KMS-11 (cell line): ENCODE data around the gene KCNA5.

Source experiments
- H2AFZ ChIP-seq: fragments of 200-600 bp; sonication (generic); 2 replicates; pipeline ENCODE4 v1.6.1; 2016; ENCODE audit warnings: antibody characterized with exemption, mixed run types, low read depth
- H3K27ac ChIP-seq: fragments of 200-600 bp; sonication (generic); 2 replicates; pipeline ENCODE4 v1.6.1; 2016; ENCODE audit warnings: mild to moderate bottlenecking, mixed run types
- H3K27me3 ChIP-seq: fragments of 200-600 bp; sonication (generic); 2 replicates; pipeline ENCODE4 v1.6.1; 2017; ENCODE audit warnings: mild to moderate bottlenecking, low read depth, mixed run types, moderate library complexity; ENCODE audit not compliant: insufficient read depth
- H3K36me3 ChIP-seq: fragments of 200-600 bp; sonication (generic); 2 replicates; pipeline ENCODE4 v1.6.1; 2017; ENCODE audit warnings: mild to moderate bottlenecking, mixed run types; ENCODE audit not compliant: insufficient read depth
- H3K4me1 ChIP-seq: fragments of 200-600 bp; sonication (generic); 2 replicates; pipeline ENCODE4 v1.6.1; 2016; ENCODE audit warnings: mild to moderate bottlenecking, low read depth, mixed run types; ENCODE audit not compliant: poor library complexity, severe bottlenecking
- H3K4me2 ChIP-seq: fragments of 200-600 bp; sonication (generic); 2 replicates; pipeline ENCODE4 v1.7.0; 2016; ENCODE audit warnings: mild to moderate bottlenecking, mixed run types
- H3K4me3 ChIP-seq: fragments of 200-600 bp; sonication (generic); IDR thresholded peaks from 2 replicates; pipeline ENCODE4 v1.6.1; 2017; ENCODE audit warnings: low read depth, low read length, mixed read lengths; ENCODE audit not compliant: insufficient read depth
- H3K79me2 ChIP-seq: fragments of 200-600 bp; sonication (generic); 2 replicates; pipeline ENCODE4 v1.6.1; 2016; ENCODE audit warnings: low read depth, mixed run types; ENCODE audit not compliant: insufficient read depth
- H3K9ac ChIP-seq: fragments of 200-600 bp; sonication (generic); 2 replicates; pipeline ENCODE4 v1.6.1; 2016; ENCODE audit warnings: mild to moderate bottlenecking, mixed run types
- H4K20me1 ChIP-seq: fragments of 200-600 bp; sonication (generic); 2 replicates; pipeline ENCODE4 v1.6.1; 2016; ENCODE audit warnings: mild to moderate bottlenecking, mixed run types; ENCODE audit not compliant: insufficient read depth
- CTCF ChIP-seq: fragments of 200-600 bp; sonication (generic); conservative IDR thresholded peaks from 2 replicates; pipeline ENCODE4 v1.6.1; 2017; ENCODE audit warnings: low read depth, mild to moderate bottlenecking, antibody characterized with exemption, low read length, moderate library complexity, mixed read lengths

KCNA5 gene

DNA sequence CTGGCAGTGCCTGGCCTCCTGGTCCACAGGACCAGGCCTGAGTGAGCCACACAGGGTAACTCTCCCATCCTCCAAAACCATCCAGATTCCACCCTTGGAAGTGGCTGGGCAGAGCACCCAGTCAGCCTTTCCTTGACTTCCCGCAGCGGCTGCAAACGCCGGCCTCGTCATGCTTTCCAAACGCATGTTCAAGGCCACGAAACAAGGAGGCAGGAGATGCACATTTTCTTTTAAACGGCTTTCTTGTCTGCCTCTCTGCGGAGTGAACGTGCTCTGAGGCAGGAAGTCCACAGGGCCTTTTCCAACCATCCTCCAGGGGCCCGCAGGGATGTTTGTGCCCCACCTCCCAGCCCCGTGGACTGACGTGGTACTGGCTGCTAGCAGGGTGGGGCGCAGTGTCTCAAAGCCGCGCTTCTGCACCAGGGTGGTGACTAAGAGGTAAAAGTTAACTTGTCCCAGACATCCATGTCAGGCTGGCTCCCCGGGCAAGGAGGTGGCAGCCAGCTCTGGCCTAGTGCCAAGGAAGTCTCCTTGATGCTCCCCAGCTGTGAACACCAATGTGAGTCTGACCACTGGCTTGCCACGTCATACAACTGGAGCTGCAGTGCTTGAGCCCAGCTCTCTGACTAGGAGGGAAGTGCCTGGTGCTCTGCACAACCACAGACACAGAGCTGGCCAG, 45.0 kb downstream of the KCNA5 start:
- H3K79me2 ChIP-seq = no peaks in the 10 kb centered on the region
- H3K36me3 ChIP-seq = no peaks in the 10 kb centered on the region
- no peak overlapping the region for H3K9ac ChIP-seq
- H3K4me2 ChIP-seq = no peak overlapping the region
- no peak overlapping the region for H2AFZ ChIP-seq
- H3K4me1 ChIP-seq = no peaks in the 10 kb centered on the region
- H3K27ac ChIP-seq = no peak overlapping the region
- H3K27me3 ChIP-seq = no peaks in the 10 kb centered on the region
- TF ChIP-seq CTCF = no peak
- H4K20me1 ChIP-seq = no peaks in the 10 kb centered on the region
- H3K4me3 ChIP-seq = no peak overlapping the region

GRCh38 chr12:5094551-5094950, 50.9 kb downstream of the KCNA5 start:
- H3K9ac ChIP-seq = no peak overlapping the region
- H3K4me1 ChIP-seq = no peaks in the 10 kb centered on the region
- no peak overlapping the region for H3K4me2 ChIP-seq
- no peak overlapping the region for H2AFZ ChIP-seq
- H3K79me2 ChIP-seq = no peaks in the 10 kb centered on the region
- no peaks in the 10 kb centered on the region for H3K36me3 ChIP-seq
- H3K27ac ChIP-seq = no peak overlapping the region
- H3K27me3 ChIP-seq = no peaks in the 10 kb centered on the region
- TF ChIP-seq CTCF = no peak
- H4K20me1 ChIP-seq = no peaks in the 10 kb centered on the region
- no peak overlapping the region for H3K4me3 ChIP-seq

- Histone ChIP-seq H2AFZ (no peak overlapping the region), H3K4me2 (no peak overlapping the region)
Measured at GRCh38 chr12:5094986-5095385, 51.3 kb downstream of the KCNA5 start.

More at GRCh38 chr12:5094986-5095385, 51.3 kb downstream of the KCNA5 start:
- H3K4me3 ChIP-seq = no peak overlapping the region
- H3K79me2 ChIP-seq = no peaks in the 10 kb centered on the region
- no peak overlapping the region for H3K27ac ChIP-seq
- no peak for TF ChIP-seq CTCF
- no peaks in the 10 kb centered on the region for H3K27me3 ChIP-seq
- no peak overlapping the region for H3K9ac ChIP-seq
- H3K4me1 ChIP-seq = no peaks in the 10 kb centered on the region
- no peaks in the 10 kb centered on the region for H3K36me3 ChIP-seq
- no peaks in the 10 kb centered on the region for H4K20me1 ChIP-seq
